Measurements from ENCODE around the gene FNDC3A. TPM values are rescaled to one million over a fixed set of nuclear protein-coding genes. Genes with fewer than 3 reads are reported as not detected.

The FNDC3A gene
- total and polyA plus RNA-seq, 4 donors, result 25.2 to 89.5 (median 32.1) TPM

DNA sequence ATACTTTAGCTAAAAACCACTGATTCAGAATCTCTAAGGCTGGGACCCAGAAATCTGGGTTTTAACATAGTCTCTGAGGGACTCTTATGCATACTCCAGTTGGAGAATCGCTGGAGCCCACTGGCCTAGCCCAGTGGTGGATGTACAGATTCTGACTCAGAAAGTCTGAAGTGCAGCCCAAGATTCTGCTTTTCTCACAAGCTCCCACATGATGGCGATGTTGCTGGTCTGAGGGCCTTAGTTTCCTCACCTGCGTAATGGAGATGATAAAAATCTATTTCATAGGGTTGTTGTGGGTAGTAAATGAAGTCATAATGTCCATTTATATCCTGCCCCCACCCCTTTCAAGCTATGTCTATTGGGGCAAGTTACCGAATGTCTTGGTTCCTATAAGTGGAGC lies 264.3 kb downstream of the FNDC3A start:
- H3K9me3 ChIP-seq (ENCODE audit: control insufficient read depth in 4 of 4, low read length in 3 of 4), result no peaks in the 10 kb centered on the region
- H3K4me1 ChIP-seq (ENCODE audit: control insufficient read depth in 4 of 4, insufficient read depth in 4 of 4, low read length in 3 of 4), result peaks cover 0 to 7% (median 4%) of the 10 kb centered on the region in 4 donors
- H3K9ac ChIP-seq (ENCODE audit: low read depth in 1 of 2, low read length in 2 of 2), result no peak overlapping the region
- TF ChIP-seq HNF4A (conservative IDR thresholded peaks at IDR 0.05) (peak in 1 of 2 donors; percentile 25), SP1 (IDR thresholded peaks at IDR 0.05) (no peak), RAD21 (IDR thresholded peaks at IDR 0.05) (peak; percentile 66 to 76), NR2F2 (IDR thresholded peaks at IDR 0.05) (no peak)
- TF ChIP-seq, protein P1, sequence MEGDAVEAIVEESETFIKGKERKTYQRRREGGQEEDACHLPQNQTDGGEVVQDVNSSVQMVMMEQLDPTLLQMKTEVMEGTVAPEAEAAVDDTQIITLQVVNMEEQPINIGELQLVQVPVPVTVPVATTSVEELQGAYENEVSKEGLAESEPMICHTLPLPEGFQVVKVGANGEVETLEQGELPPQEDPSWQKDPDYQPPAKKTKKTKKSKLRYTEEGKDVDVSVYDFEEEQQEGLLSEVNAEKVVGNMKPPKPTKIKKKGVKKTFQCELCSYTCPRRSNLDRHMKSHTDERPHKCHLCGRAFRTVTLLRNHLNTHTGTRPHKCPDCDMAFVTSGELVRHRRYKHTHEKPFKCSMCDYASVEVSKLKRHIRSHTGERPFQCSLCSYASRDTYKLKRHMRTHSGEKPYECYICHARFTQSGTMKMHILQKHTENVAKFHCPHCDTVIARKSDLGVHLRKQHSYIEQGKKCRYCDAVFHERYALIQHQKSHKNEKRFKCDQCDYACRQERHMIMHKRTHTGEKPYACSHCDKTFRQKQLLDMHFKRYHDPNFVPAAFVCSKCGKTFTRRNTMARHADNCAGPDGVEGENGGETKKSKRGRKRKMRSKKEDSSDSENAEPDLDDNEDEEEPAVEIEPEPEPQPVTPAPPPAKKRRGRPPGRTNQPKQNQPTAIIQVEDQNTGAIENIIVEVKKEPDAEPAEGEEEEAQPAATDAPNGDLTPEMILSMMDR (IDR thresholded peaks at IDR 0.05; ENCODE audit: low read depth, low read length, missing input control), result peak; percentile 35
- TF ChIP-seq, protein P2, sequence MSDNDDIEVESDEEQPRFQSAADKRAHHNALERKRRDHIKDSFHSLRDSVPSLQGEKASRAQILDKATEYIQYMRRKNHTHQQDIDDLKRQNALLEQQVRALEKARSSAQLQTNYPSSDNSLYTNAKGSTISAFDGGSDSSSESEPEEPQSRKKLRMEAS (IDR thresholded peaks at IDR 0.05), result no peak
- H3K36me3 ChIP-seq (ENCODE audit: control insufficient read depth in 4 of 4, insufficient read depth in 3 of 4, low read depth in 1 of 4, low read length in 3 of 4), result no peaks in the 10 kb centered on the region
- no peak for DNase-seq (ENCODE audit: low spot score)
- H3K27me3 ChIP-seq (ENCODE audit: control insufficient read depth in 4 of 4, insufficient read depth in 4 of 4, low read length in 3 of 4), result no peaks in the 10 kb centered on the region
- H3K27ac ChIP-seq (ENCODE audit: low read depth in 1 of 2, low read length in 2 of 2), result no peak overlapping the region
- 44% methylated on average over 4 of the region's 4 CpGs for WGBS
- H3K4me3 ChIP-seq (ENCODE audit: low read depth in 1 of 3, low read length in 3 of 3), result no peak overlapping the region

DNA sequence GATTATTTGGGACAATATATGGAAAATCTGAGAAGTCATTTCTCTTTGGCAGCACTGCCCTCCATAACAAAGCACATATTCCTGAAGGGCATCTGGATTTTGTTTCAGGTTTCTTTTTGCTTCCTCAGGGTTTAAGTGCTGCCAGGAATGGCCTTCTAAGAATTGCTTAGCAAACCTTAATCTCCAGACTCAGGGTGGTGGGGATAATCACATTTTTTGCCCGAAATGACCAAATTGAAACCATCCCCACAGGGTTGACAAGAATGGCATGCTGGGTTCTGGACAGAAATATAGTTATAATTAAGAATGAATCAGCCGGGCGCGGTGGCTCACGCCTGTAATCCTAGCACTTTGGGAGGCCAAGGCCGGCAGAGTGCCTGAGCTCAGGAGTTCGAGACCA lies 265.6 kb downstream of the FNDC3A start:
- H3K27me3 ChIP-seq (ENCODE audit: control insufficient read depth in 4 of 4, insufficient read depth in 4 of 4, low read length in 3 of 4), result no peaks in the 10 kb centered on the region
- no peak overlapping the region for H3K9ac ChIP-seq (ENCODE audit: low read depth in 1 of 2, low read length in 2 of 2)
- H3K27ac ChIP-seq (ENCODE audit: low read depth in 1 of 2, low read length in 2 of 2), result no peak overlapping the region
- DNase-seq (ENCODE audit: low spot score), result no peak
- no peaks in the 10 kb centered on the region for H3K9me3 ChIP-seq (ENCODE audit: control insufficient read depth in 4 of 4, low read length in 3 of 4)
- peaks cover 0 to 1% (median 0%) of the 10 kb centered on the region in 4 donors for H3K4me1 ChIP-seq (ENCODE audit: control insufficient read depth in 4 of 4, insufficient read depth in 4 of 4, low read length in 3 of 4)
- no peak overlapping the region for H3K4me3 ChIP-seq (ENCODE audit: low read depth in 1 of 3, low read length in 3 of 3)
- WGBS, result 95% methylated on average over 7 of the region's 7 CpGs
- no peak for TF ChIP-seq JUND (IDR thresholded peaks at IDR 0.05)
- TF ChIP-seq, protein P3, sequence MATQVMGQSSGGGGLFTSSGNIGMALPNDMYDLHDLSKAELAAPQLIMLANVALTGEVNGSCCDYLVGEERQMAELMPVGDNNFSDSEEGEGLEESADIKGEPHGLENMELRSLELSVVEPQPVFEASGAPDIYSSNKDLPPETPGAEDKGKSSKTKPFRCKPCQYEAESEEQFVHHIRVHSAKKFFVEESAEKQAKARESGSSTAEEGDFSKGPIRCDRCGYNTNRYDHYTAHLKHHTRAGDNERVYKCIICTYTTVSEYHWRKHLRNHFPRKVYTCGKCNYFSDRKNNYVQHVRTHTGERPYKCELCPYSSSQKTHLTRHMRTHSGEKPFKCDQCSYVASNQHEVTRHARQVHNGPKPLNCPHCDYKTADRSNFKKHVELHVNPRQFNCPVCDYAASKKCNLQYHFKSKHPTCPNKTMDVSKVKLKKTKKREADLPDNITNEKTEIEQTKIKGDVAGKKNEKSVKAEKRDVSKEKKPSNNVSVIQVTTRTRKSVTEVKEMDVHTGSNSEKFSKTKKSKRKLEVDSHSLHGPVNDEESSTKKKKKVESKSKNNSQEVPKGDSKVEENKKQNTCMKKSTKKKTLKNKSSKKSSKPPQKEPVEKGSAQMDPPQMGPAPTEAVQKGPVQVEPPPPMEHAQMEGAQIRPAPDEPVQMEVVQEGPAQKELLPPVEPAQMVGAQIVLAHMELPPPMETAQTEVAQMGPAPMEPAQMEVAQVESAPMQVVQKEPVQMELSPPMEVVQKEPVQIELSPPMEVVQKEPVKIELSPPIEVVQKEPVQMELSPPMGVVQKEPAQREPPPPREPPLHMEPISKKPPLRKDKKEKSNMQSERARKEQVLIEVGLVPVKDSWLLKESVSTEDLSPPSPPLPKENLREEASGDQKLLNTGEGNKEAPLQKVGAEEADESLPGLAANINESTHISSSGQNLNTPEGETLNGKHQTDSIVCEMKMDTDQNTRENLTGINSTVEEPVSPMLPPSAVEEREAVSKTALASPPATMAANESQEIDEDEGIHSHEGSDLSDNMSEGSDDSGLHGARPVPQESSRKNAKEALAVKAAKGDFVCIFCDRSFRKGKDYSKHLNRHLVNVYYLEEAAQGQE (IDR thresholded peaks at IDR 0.05), result no peak
- TF ChIP-seq YY1 (IDR thresholded peaks at IDR 0.05), result no peak
- TF ChIP-seq, protein P1 (IDR thresholded peaks at IDR 0.05; ENCODE audit: low read depth, low read length, missing input control), result no peak
- no peak for TF ChIP-seq HNF4G (IDR thresholded peaks at IDR 0.05)
- TF ChIP-seq FOXA2 (IDR thresholded peaks at IDR 0.05), result no peak
- TF ChIP-seq, protein P4, sequence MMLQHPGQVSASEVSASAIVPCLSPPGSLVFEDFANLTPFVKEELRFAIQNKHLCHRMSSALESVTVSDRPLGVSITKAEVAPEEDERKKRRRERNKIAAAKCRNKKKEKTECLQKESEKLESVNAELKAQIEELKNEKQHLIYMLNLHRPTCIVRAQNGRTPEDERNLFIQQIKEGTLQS (IDR thresholded peaks at IDR 0.05), result no peak
- TF ChIP-seq RAD21 (IDR thresholded peaks at IDR 0.05), result no peak
- TF ChIP-seq, protein P5, sequence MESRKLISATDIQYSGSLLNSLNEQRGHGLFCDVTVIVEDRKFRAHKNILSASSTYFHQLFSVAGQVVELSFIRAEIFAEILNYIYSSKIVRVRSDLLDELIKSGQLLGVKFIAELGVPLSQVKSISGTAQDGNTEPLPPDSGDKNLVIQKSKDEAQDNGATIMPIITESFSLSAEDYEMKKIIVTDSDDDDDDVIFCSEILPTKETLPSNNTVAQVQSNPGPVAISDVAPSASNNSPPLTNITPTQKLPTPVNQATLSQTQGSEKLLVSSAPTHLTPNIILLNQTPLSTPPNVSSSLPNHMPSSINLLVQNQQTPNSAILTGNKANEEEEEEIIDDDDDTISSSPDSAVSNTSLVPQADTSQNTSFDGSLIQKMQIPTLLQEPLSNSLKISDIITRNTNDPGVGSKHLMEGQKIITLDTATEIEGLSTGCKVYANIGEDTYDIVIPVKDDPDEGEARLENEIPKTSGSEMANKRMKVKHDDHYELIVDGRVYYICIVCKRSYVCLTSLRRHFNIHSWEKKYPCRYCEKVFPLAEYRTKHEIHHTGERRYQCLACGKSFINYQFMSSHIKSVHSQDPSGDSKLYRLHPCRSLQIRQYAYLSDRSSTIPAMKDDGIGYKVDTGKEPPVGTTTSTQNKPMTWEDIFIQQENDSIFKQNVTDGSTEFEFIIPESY (IDR thresholded peaks at IDR 0.05), result no peak
- no peak for TF ChIP-seq EGR1 (IDR thresholded peaks at IDR 0.05; ENCODE audit: low read depth in 2 of 2)
- TF ChIP-seq, protein P2 (IDR thresholded peaks at IDR 0.05), result no peak
- no peak for TF ChIP-seq RXRA (IDR thresholded peaks at IDR 0.05)
- TF ChIP-seq GABPA (IDR thresholded peaks at IDR 0.05 in 1 of 2, conservative IDR thresholded peaks at IDR 0.05 in 1 of 2), result no peak
- TF ChIP-seq TAF1 (conservative IDR thresholded peaks at IDR 0.05), result no peak
- TF ChIP-seq NR2F2 (IDR thresholded peaks at IDR 0.05), result no peak
- TF ChIP-seq HNF4A (conservative IDR thresholded peaks at IDR 0.05), result no peak
- TF ChIP-seq FOXA1 (IDR thresholded peaks at IDR 0.05), result no peak
- TF ChIP-seq SP1 (IDR thresholded peaks at IDR 0.05), result no peak
- H3K36me3 ChIP-seq (ENCODE audit: control insufficient read depth in 4 of 4, insufficient read depth in 3 of 4, low read depth in 1 of 4, low read length in 3 of 4), result no peaks in the 10 kb centered on the region
